ENCODE results near the gene EEF1E1.
"Not testable (repeated sequence)": the region's sequence is repeated elsewhere in the genome, so short reads cannot be mapped to it uniquely, and the experiment has no call there.

GRCh38 chr6:8045769-8046168 lies 56.6 kb downstream of the EEF1E1 start:
- TF ChIP-seq POLR2AphosphoS5, CTCF (IDR thresholded peaks at IDR 0.05): not testable (repeated sequence)
